Forelimb muscle (tissue), 1 donor: Measurements from ENCODE around the gene DRC1. TPM values are rescaled to one million over a fixed set of nuclear protein-coding genes. Genes with fewer than 3 reads are reported as not detected.
"Not testable (repeated sequence)": the region's sequence is repeated elsewhere in the genome, so short reads cannot be mapped to it uniquely, and the experiment has no call there.

Source experiments
- DNase-seq: peaks from one replicate; pipeline ENCODE4 v3.0.0-alpha.2; 2013; ENCODE audit warnings: low read depth
- polyA plus RNA-seq: library from polyadenylated mRNA; unstranded; fragments of 120-200 nt; gene quantifications from one replicate; pipeline ENCODE4 v1.2.1, GENCODE V29; 2013; ENCODE audit not compliant: insufficient read length

Gene DRC1
- polyA plus RNA-seq, 1 donor, result 0.16 TPM

GRCh38 chr2:26463244-26464192, 61.8 kb downstream of the DRC1 start:
- no peak for DNase-seq

DNA sequence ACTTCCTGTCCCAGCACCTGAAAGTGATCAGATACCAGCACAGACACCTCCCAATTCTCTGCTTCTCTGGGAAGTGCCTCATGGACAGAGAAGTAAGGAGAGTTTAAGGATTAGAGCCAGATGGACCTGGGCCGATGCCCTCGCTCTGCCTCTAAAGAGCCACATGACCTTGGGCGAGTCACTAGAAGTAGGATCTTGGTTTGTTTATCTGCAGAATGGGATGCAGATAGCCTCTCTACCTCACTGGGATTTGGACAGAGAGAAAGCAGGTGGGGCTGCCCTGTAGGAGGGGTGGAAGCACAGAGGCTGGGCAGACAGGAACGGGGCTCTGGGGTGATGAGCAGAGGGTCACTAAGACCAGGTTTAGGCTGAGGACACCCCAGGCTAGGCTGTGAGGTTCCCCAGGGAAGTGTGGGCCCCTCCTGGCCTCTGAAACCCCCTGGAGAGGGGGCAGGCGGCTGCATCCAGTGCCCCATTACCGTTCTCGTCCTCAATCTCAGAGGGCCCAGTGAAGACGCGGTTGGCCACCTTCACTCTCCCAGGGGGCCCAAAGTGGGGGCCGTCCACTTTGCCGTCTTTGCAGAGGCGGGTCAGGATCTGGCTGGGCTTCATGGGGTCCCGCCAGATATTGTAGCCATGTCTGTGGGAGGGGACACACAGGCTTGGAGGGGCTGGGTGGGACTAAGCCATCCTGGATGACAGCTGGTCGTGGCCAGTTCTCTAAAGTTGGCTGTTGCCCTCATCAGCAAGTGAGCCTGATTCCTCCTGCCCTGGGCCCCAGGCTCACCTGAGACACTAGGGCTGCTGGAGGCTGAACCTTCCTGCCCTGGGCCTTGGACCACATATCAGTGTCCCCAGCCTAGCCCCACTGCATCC, 62.9 kb downstream of the DRC1 start:
- no peak for DNase-seq

- DNase-seq, result no peak
These were observed 63.7 kb downstream of the DRC1 start for GRCh38 chr2:26465266-26465925.

- DNase-seq, result no peak
These were observed 64.3 kb downstream of the DRC1 start for GRCh38 chr2:26465981-26466471.

DNA sequence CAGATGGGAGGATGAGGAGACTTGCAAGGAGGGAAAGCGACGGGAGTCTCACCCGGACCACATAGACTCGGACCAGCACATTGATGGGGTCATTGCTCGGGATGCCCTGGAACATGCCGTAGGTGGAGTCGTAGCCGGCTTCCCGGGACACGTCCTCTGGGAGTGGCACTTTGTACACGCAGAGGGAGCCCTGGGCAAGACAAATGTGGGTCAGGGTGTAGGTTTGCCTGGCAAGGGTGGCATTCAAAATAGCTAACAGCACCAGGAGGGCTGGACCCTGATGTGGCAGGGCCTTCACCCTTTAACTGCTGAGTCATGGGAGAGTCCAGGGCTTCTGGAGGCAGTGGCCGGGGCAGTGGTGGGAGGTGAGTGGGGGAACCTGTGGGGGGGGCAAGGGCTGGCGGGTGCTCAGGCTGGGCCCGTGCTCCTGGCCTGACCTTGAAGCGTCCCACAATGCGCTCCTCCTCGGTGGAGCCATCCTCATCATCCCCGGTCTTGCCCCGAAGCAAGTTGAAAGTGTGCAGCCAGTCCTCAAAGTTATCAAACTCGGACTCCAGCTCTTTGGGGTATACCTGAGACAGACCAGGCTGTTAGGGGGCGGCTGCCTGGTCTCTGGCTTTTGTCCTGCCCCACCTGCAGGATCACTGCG, 65.1 kb downstream of the DRC1 start:
- no peak for DNase-seq

- not testable (repeated sequence) for DNase-seq
These were observed 66.8 kb downstream of the DRC1 start for GRCh38 chr2:26468544-26468943.

- no peak for DNase-seq
These were observed 67.5 kb downstream of the DRC1 start for GRCh38 chr2:26469092-26469710.

DNA sequence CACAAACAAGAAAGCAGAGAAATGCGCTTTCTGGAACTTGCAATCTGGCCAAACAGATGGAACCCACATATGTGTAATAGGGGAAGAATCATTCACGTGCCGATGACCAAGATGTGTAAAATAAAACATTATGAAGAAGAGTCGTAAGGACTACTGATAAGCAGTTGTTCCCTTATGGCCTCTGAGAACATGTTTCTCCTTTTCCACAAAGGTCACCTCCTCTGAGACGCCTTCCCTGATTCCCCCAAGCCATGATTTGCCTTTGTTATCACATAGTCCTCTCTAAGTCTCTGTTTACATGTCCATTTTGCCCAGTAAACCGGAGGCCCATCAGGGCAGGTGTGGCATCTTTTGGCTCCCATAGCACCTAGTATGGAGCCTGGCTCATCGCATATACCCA, 68.2 kb downstream of the DRC1 start:
- no peak for DNase-seq

GRCh38 chr2:26470601-26471260, 69.0 kb downstream of the DRC1 start:
- DNase-seq, result no peak

GRCh38 chr2:26471289-26471688, 69.6 kb downstream of the DRC1 start:
- no peak for DNase-seq

- DNase-seq, result no peak
These were observed 70.3 kb downstream of the DRC1 start for GRCh38 chr2:26471766-26472706.

GRCh38 chr2:26472821-26473655, 71.3 kb downstream of the DRC1 start:
- DNase-seq, result no peak

DNA sequence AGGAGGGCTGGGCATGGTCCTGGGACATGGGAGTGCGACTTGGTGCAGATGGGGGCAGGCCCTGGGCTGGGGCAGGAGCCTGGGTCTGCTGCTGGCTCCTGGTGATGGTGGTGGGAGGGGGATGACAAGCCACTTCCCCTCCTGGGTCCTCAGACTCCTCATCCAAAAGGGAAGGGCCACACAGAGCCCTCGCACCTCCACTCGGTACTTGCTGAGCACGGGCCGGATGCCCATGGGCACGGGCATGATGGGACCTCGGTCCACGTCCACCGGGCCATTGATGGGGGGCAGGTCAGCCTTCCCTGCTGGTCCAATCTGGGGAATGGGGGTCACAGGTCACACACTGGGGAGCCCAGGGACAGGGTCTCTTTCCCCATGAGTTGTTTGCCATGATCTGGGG, 72.1 kb downstream of the DRC1 start:
- DNase-seq, result no peak

DNA sequence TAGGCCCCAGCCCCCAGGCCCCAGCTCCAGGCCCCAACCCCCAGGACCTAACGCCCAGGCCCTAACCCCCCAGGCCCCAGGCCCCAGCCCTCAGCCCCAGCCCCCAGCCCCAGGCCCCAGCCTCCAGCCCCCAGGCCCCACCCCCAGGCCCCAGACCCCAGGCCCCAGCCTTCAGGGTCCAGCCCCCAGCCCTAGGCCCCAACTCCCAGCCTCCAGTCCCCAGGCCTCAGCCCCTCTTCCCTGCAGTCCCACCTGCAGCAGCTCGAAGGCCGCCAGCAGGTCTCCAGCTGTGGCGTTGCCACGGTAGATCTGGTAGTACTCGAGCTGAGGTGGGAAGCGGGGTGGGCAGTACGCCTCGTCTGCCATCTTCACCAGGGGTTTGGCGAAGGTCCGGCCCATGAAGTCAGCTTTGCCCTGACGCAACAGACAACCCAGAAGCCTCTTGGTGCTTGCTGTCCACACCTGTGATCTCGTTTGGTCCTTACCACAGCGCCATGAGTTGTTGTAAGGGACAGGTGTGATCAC, 72.6 kb downstream of the DRC1 start:
- DNase-seq, result no peak

GRCh38 chr2:26475037-26475436, 73.3 kb downstream of the DRC1 start:
- DNase-seq, result no peak

DNA sequence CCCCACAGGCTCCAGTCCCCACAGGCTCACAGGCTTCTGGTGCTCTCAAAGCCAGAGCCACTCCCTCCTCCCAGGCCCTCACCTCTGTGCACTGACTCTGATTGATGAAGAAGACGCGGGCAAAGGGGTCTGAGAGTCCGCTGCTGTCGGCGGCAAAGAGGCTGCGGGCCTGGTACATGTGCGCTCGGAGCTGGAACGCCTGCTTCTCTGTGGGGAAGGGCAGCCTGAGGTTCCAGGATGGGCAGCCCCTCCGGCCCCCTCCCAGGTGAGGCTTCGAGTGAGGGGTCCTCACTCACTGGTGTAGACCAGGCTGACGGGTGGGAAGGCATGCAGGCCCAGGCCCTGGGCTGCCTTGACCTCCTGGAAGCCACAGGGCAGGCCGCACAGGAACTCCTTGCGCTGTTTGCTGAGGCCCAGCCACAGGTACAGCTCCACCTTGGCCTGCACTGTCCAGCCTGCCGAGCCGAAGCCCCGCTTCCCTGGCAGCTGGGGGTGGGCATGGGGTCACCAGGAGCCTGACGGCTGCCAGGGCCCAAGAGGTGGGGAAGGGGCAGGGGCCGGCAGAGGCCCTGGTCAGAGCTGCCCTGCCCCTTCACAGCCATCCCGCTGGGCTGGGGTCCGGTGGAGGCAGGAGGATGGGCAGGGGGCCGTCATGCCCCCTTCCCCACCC, 74.2 kb downstream of the DRC1 start:
- DNase-seq, result no peak

DNA sequence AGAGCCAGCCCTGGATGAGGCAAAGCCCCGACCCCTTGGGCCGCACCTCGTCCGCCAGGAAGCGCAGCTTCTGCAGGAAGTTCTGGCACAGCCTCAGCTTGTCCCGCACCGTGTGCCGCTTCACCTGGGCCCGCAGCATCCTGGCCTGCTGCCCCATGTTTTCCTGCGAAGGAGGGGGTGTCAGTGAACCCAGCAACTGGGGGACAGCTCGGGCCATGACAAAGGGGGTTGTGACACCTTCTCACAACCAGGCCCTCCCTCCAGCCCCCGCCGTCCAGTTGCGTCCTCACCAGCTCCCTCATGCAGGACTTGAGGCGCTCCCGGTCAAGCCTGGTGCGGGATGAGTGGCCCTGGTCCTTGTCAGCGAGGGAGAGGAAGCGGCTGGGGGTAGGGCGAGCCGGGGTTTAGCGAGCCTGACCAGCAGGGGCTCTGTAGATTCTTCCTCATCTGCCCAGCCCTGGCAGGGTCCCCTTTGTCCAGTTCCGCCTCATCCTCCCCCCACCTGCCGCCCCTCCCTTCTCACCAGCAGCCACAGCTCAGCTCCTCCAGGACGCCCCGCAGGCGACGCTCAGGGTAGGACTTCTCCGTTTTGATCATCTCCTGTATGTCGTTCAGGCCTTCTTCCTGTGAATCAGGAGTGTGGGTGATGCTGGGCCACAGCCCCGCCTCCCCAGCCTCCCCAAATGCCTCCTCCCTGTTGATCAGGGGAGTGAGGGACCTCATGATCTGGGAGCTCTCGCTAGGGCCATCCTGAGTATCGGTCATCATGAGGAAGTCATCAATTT, 75.6 kb downstream of the DRC1 start:
- DNase-seq, result no peak
